HepG2 (cell line): ENCODE data around the gene GSK3A. TPM values are rescaled to one million over a fixed set of nuclear protein-coding genes. Genes with fewer than 3 reads are reported as not detected.

ENCODE experiments used
- ATAC-seq: fragments of 200-7000 bp; cut with Tn5 transposase; 3 replicates; pipeline ENCODE4 v1.9.1; 2020; ENCODE audit warnings: mild to moderate bottlenecking, moderate library complexity
- BruUV-seq: library from RNA; stranded (reverse); fragments of 400-500 nt; replicated peaks from 2 replicates; lab custom pipeline; 2021; lab: Mats Ljungman, UMichigan
- CTCF ChIA-PET: fragments of 300-600 bp; formaldehyde crosslinking; extraction: SDS; loops from one replicate; lab custom pipeline; 2021; ENCODE audit warnings: low total read pairs, inconsistent platforms, low intra/inter-chr PET ratio; lab: Yijun Ruan, JAX
- POLR2A ChIA-PET: fragments of 350-600 bp; sonication (Branson Sonifier 250); formaldehyde crosslinking; loops from one replicate; lab custom pipeline; 2020; ENCODE audit warnings: antibody characterized with exemption, inconsistent platforms; lab: Yijun Ruan, JAX
- DNase-seq: peaks from one replicate; pipeline ENCODE4 v3.0.0-alpha.2; 2015; ENCODE audit warnings: low spot score
- FAIRE-seq: peaks from 3 replicates; lab custom pipeline; 2011; peaks lifted over from hg19 to GRCh38; lab: Jason Lieb, UNC
- H2AFZ ChIP-seq: one replicate; pipeline ENCODE4 v1.6.1; 2011; ENCODE audit warnings: low read length, inconsistent platforms
- H3K27ac ChIP-seq: fragments of 300-600 bp; 3 replicates; pipeline ENCODE4 v1.8.0; 2011; ENCODE audit warnings: mixed run types, mild to moderate bottlenecking, mixed read lengths, low read length, inconsistent platforms; ENCODE audit not compliant: insufficient read depth; ENCODE audit errors: extremely low read length
- H3K27me3 ChIP-seq, 2 experiments: fragments of 200-600 bp in 1 of 2; 2 replicates in 1 of 2; 3 replicates in 1 of 2; pipeline versions ENCODE4 v1.6.0 to v1.8.0; 2011; ENCODE audit warnings: low read length in 2 of 2, mild to moderate bottlenecking in 2 of 2, moderate library complexity in 2 of 2, inconsistent platforms in 1 of 2; ENCODE audit not compliant: insufficient read depth in 2 of 2, control insufficient read depth in 1 of 2
- H3K36me3 ChIP-seq, 2 experiments: fragments of 200-600 bp in 1 of 2; replicated peaks in 1 of 2; 2 replicates in 1 of 2; 3 replicates in 1 of 2; pipeline versions ENCODE4 v1.5.1 to v1.8.0; 2011; ENCODE audit warnings: low read length in 2 of 2, inconsistent platforms in 1 of 2; ENCODE audit not compliant: insufficient read depth in 2 of 2, control insufficient read depth in 1 of 2
- H3K4me1 ChIP-seq: 2 replicates; pipeline ENCODE4 v1.5.1; 2012; ENCODE audit warnings: low read length, inconsistent platforms; ENCODE audit not compliant: insufficient read depth
- H3K4me2 ChIP-seq: 2 replicates; pipeline ENCODE4 v1.6.0; 2011; ENCODE audit warnings: low read depth, low read length, inconsistent platforms
- H3K4me3 ChIP-seq, 3 experiments: fragments of 200-600 bp in 1 of 3; sonication (generic), shearing (Covaris generic) in 1 of 3; replicated peaks in 1 of 3; 2 replicates each; pipeline ENCODE4 v1.5.1; 2011 to 2016; ENCODE audit warnings: low read length in 3 of 3, inconsistent platforms in 2 of 3, low read depth in 2 of 3, mild to moderate bottlenecking in 2 of 3, control low read depth in 1 of 3, mixed read lengths in 1 of 3; ENCODE audit not compliant: insufficient read depth in 1 of 3
- H3K79me2 ChIP-seq: one replicate; pipeline ENCODE4 v1.6.1; 2011; ENCODE audit warnings: low read length, inconsistent platforms; ENCODE audit not compliant: insufficient read depth
- H3K9ac ChIP-seq: 2 replicates; pipeline ENCODE4 v1.6.0; 2011; ENCODE audit warnings: mild to moderate bottlenecking, low read depth, low read length, inconsistent platforms; ENCODE audit not compliant: insufficient read depth
- H3K9me3 ChIP-seq: 2 replicates; pipeline ENCODE4 v1.5.1; 2012; ENCODE audit warnings: mild to moderate bottlenecking, low read length
- H4K20me1 ChIP-seq: 2 replicates; pipeline ENCODE4 v1.6.0; 2011; ENCODE audit warnings: inconsistent platforms, mild to moderate bottlenecking, low read length, moderate library complexity; ENCODE audit not compliant: insufficient read depth
- AGO2 ChIP-seq: fragments of 200-400 bp; formaldehyde crosslinking; optimal IDR thresholded peaks from 2 replicates; pipeline ENCODE3; 2017; ENCODE audit warnings: mild to moderate bottlenecking, low read depth, low read length, moderate library complexity
- PRMT3 ChIP-seq: sonication (generic); formaldehyde crosslinking; IDR thresholded peaks from 2 replicates; pipeline ENCODE4 v1.8.1; 2022; ENCODE audit warnings: low read depth, mild to moderate bottlenecking, moderate library complexity, missing genetic modification reagents, borderline replicate concordance
- RBFOX2 ChIP-seq: fragments of 200-400 bp; formaldehyde crosslinking; IDR thresholded peaks from 2 replicates; pipeline ENCODE4 v1.6.1; 2017; ENCODE audit warnings: low read depth, mild to moderate bottlenecking, low read length
- RBM22 ChIP-seq: fragments of 200-400 bp; formaldehyde crosslinking; optimal IDR thresholded peaks from 2 replicates; pipeline ENCODE3; 2017; ENCODE audit warnings: mild to moderate bottlenecking, low read length, moderate library complexity
- RXRA ChIP-seq: sonication (generic); formaldehyde crosslinking; IDR thresholded peaks from 2 replicates; pipeline ENCODE4 v1.5.1; 2020; ENCODE audit warnings: missing genetic modification reagents
- ZNF276 ChIP-seq: sonication (generic); formaldehyde crosslinking; IDR thresholded peaks from 2 replicates; pipeline ENCODE4 v1.4.0; 2020; ENCODE audit warnings: mild to moderate bottlenecking, low read depth, missing genetic modification reagents
- ZNF318 ChIP-seq: sonication (generic); formaldehyde crosslinking; IDR thresholded peaks from 2 replicates; pipeline ENCODE4 v1.4.0; 2020; ENCODE audit warnings: mild to moderate bottlenecking, missing genetic modification reagents
- ZNF543 ChIP-seq: sonication (generic); formaldehyde crosslinking; IDR thresholded peaks from 2 replicates; pipeline ENCODE4 v1.4.0; 2020; ENCODE audit warnings: mild to moderate bottlenecking, missing genetic modification reagents
- ZNF724P ChIP-seq: sonication (generic); formaldehyde crosslinking; IDR thresholded peaks from 2 replicates; pipeline ENCODE4 v1.8.0; 2022; ENCODE audit warnings: missing genetic modification reagents, borderline replicate concordance
- ZNF788 ChIP-seq: sonication (generic); formaldehyde crosslinking; IDR thresholded peaks from 2 replicates; pipeline ENCODE4 v1.5.0; 2020; ENCODE audit warnings: mild to moderate bottlenecking, missing genetic modification reagents, borderline replicate concordance
- ZNF839 ChIP-seq: sonication (generic); formaldehyde crosslinking; IDR thresholded peaks from 2 replicates; pipeline ENCODE4 v1.4.0; 2020; ENCODE audit warnings: missing genetic modification reagents, mild to moderate bottlenecking, borderline replicate concordance
- ZSCAN20 ChIP-seq: sonication (generic); formaldehyde crosslinking; IDR thresholded peaks from 2 replicates; pipeline ENCODE4 v1.4.0; 2020; ENCODE audit warnings: missing genetic modification reagents, mild to moderate bottlenecking, borderline replicate concordance
- WGBS: methylation state at CpG from one replicate; pipeline ENCODE4 v1.1.6; 2017; ENCODE audit warnings: low lambda C conversion rate; 5-methylcytosine and 5-hydroxymethylcytosine counted together
- in situ Hi-C: cut with HindIII; loops from 2 replicates; pipeline ENCODE4 v1.10.0; 2017; ENCODE audit warnings: low pct_unique_long_range_greater_than_20kb; ENCODE audit not compliant: extremely low pct_ligation_motif_present
- intact Hi-C: fragments of 100-400 bp; cut with micrococcal nuclease; formaldehyde crosslinking; loops from one replicate; pipeline ENCODE4 v1.10.0; 2022; ENCODE audit not compliant: unreplicated experiment
- polyA plus RNA-seq, 8 experiments: library from polyadenylated mRNA; depleted of rRNA in 3 of 8; stranded (reverse) in 7 of 8; unstranded in 1 of 8; fragments of >200 nt; fragmentation: Illumina TruSeq in 4 of 8; extraction: Trizol in 4 of 8; gene quantifications; 2 replicates each; pipeline versions ENCODE4 v1.2.1 to v1.2.3, GENCODE V29; 2011 to 2016; ENCODE audit warnings: low read depth in 4 of 8, missing spikeins in 1 of 8, mixed read lengths in 1 of 8; ENCODE audit not compliant: insufficient read depth in 1 of 8
- total RNA-seq, 5 experiments: library from RNA; depleted of rRNA; stranded (reverse); fragments of >200 nt; fragmentation: Illumina TruSeq; extraction: Trizol; gene quantifications; 2 replicates each; pipeline ENCODE4 v1.2.3, GENCODE V29; 2016; ENCODE audit warnings: low read depth in 1 of 5

The GSK3A gene
- total and polyA plus RNA-seq, 2 of the 13 experiments (the other 11 are each of a cell fraction or from before 2014, with no cell fraction given): 16.9 to 52.5 TPM

DNA sequence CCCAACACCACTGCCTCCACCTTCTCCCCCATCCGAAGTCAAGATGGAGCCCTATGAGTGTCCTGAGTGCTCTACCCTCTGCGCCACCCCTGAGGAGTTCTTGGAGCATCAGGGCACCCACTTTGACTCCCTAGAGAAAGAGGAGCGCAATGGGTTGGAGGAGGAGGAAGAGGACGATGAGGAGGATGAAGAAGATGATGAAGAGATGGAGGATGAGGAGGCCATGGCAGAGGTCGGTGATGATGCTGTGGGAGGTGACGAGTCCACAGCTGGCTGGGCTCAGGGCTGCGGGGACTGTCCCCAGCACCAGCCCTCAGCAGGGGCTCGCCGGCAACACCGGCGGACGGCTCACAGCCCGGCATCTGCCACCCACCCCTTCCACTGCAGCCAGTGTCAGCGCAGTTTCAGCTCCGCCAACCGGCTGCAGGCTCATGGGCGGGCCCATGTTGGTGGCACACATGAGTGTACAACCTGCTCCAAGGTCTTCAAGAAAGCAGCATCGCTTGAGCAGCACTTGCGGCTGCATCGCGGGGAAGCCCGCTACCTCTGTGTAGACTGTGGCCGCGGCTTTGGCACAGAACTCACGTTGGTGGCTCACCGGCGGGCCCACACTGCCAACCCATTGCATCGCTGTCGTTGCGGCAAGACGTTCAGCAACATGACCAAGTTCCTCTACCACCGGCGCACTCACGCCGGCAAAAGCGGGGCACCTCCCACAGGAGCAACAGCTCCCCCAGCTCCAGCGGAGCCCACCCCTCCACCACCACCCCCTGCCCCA, 17.3 kb downstream of the GSK3A start:
- ChIA-PET CTCF (no interaction called here), POLR2A (interaction anchor here (0.8 to 2.3 kb wide), 2 partner anchors 9 to 18 kb away, joined by 3 to 9 read pairs; partner anchors contain the start of gene GSK3A)
- Histone ChIP-seq H3K36me3 (peaks cover 25 to 35% of the 10 kb centered on the region in 2 experiments), H3K9ac (no peak overlapping the region), H3K9me3 (no peaks in the 10 kb centered on the region), H3K79me2 (peaks cover 30% of the 10 kb centered on the region), H4K20me1 (peaks cover 6% of the 10 kb centered on the region; the same call in 1 of the 2 replicates), H3K27ac (no peak overlapping the region), H3K27me3 (no peaks in the 10 kb centered on the region; a peak in 1 of 5 replicates), H3K4me2 (no peak overlapping the region), H3K4me1 (peaks cover 46% of the 10 kb centered on the region), H2AFZ (no peak overlapping the region), H3K4me3 (no peak overlapping the region)
- FAIRE-seq (no peak), DNase-seq (no peak), ATAC-seq (no peak)
- WGBS: 96% methylated on average over 26 of the region's 37 CpGs
- in situ Hi-C loops: no loop called here
- BruUV-seq: no TSS peak
- intact Hi-C loops: no loop called here
- TF ChIP-seq RXRA: no peak
- TF ChIP-seq ZNF318 (CRISPR knock-in tag): no peak
- peak; percentile 49; the same call in 1 of the 2 replicates for TF ChIP-seq RBFOX2
- TF ChIP-seq ZNF543 (CRISPR knock-in tag): no peak
- TF ChIP-seq RBM22: peak; percentile 12
- TF ChIP-seq ZNF839 (CRISPR knock-in tag): no peak
- TF ChIP-seq ZNF276 (CRISPR knock-in tag): no peak
- no peak for TF ChIP-seq ZSCAN20
- TF ChIP-seq AGO2: peak; percentile 17
- no peak for TF ChIP-seq ZNF788 (CRISPR knock-in tag)
- no peak for TF ChIP-seq PRMT3 (CRISPR knock-in tag)
- TF ChIP-seq ZNF724P (CRISPR knock-in tag): no peak
